IMR-90 (cell line): ENCODE measurements around the gene ZDHHC8.

Experiments used
- BHLHE40 ChIP-seq: fragments of 150-350 bp; IDR thresholded peaks from 2 replicates; pipeline ENCODE4 v1.6.1; 2016; ENCODE audit warnings: mild to moderate bottlenecking, low read depth, low read length
- CEBPB ChIP-seq: IDR thresholded peaks from 2 replicates; pipeline ENCODE4 v1.6.1; 2012; ENCODE audit warnings: low read depth, low read length, improper control_type of control experiment
- CHD1 ChIP-seq: IDR thresholded peaks from 2 replicates; pipeline ENCODE4 v1.6.1; 2012; ENCODE audit warnings: low read depth, low read length, improper control_type of control experiment
- CTCF ChIP-seq: conservative IDR thresholded peaks from 2 replicates; pipeline ENCODE4 v1.5.1; 2012; ENCODE audit warnings: mild to moderate bottlenecking, low read depth, low read length, improper control_type of control experiment
- ELK1 ChIP-seq: fragments of 150-350 bp; IDR thresholded peaks from 2 replicates; pipeline ENCODE4 v1.6.1; 2016; ENCODE audit warnings: low read depth, mild to moderate bottlenecking, low read length, moderate library complexity, borderline replicate concordance
- MAFK ChIP-seq: IDR thresholded peaks from 2 replicates; pipeline ENCODE4 v1.6.1; 2012; ENCODE audit warnings: low read depth, low read length, improper control_type of control experiment
- MAZ ChIP-seq: IDR thresholded peaks from 2 replicates; pipeline ENCODE4 v1.6.1; 2012; ENCODE audit warnings: low read depth, mild to moderate bottlenecking, low read length, improper control_type of control experiment, moderate library complexity, borderline replicate concordance
- MXI1 ChIP-seq: IDR thresholded peaks from 2 replicates; pipeline ENCODE4 v1.6.1; 2012; ENCODE audit warnings: low read depth, mild to moderate bottlenecking, low read length, moderate library complexity, borderline replicate concordance
- NFE2L2 ChIP-seq: fragments of 150-350 bp; IDR thresholded peaks from 2 replicates; pipeline ENCODE4 v1.6.1; 2016; ENCODE audit warnings: low read depth, mild to moderate bottlenecking, low read length
- POLR2A ChIP-seq: IDR thresholded peaks from 2 replicates; pipeline ENCODE4 v1.6.1; 2012; ENCODE audit warnings: mild to moderate bottlenecking, low read depth, low read length
- RAD21 ChIP-seq: IDR thresholded peaks from 2 replicates; pipeline ENCODE4 v1.6.1; 2012; ENCODE audit warnings: low read length, improper control_type of control experiment
- RCOR1 ChIP-seq: IDR thresholded peaks from 2 replicates; pipeline ENCODE4 v1.6.1; 2012; ENCODE audit warnings: mild to moderate bottlenecking, low read length, improper control_type of control experiment; ENCODE audit not compliant: insufficient replicate concordance
- RFX5 ChIP-seq: IDR thresholded peaks from 2 replicates; pipeline ENCODE4 v1.8.0; 2012; ENCODE audit warnings: low read depth, mild to moderate bottlenecking, low read length, moderate library complexity
- SMC3 ChIP-seq: fragments of 150-350 bp; IDR thresholded peaks from 2 replicates; pipeline ENCODE4 v1.6.1; 2016; ENCODE audit warnings: low read depth, mild to moderate bottlenecking, antibody characterized with exemption, low read length, moderate library complexity

- no peak for TF ChIP-seq CTCF
- no peak for TF ChIP-seq POLR2A
- TF ChIP-seq MXI1 = no peak
- no peak for TF ChIP-seq SMC3
- no peak for TF ChIP-seq RAD21
- TF ChIP-seq ELK1 = no peak
- TF ChIP-seq BHLHE40 = no peak
- no peak for TF ChIP-seq CEBPB
- TF ChIP-seq RCOR1 = no peak
- TF ChIP-seq CHD1 = no peak
- no peak for TF ChIP-seq NFE2L2
- no peak for TF ChIP-seq RFX5
- no peak for TF ChIP-seq MAFK
- no peak for TF ChIP-seq MAZ
These were observed 6.1 kb upstream of the ZDHHC8 start for GRCh38 chr22:20125201-20126174.
